ENCODE results near the gene SNRK. TPM values are rescaled to one million over a fixed set of nuclear protein-coding genes. Genes with fewer than 3 reads are reported as not detected.

The SNRK gene
- total and polyA plus RNA-seq, 2 of the 13 experiments (the other 11 are each of a cell fraction or from before 2014, with no cell fraction given): 11.4 to 16.1 TPM

GRCh38 chr3:43248973-43249372, 37.4 kb upstream of the SNRK start:
- peaks cover 0 to 18% of the 10 kb centered on the region in 2 experiments; a peak in 2 of 5 replicates for H3K27me3 ChIP-seq (ENCODE audit: control insufficient read depth in 1 of 2, insufficient read depth in 2 of 2, low read length in 2 of 2)
- H3K4me1 ChIP-seq (ENCODE audit: insufficient read depth, low read length): no peaks in the 10 kb centered on the region
- H3K4me2 ChIP-seq (ENCODE audit: low read depth, low read length): no peak overlapping the region
- no peaks in the 10 kb centered on the region for H3K9me3 ChIP-seq (ENCODE audit: low read length)
- no peak overlapping the region for H3K27ac ChIP-seq (ENCODE audit: extremely low read length, insufficient read depth, low read length)
- no peaks in the 10 kb centered on the region for H4K20me1 ChIP-seq (ENCODE audit: insufficient read depth, low read length)
- ChIA-PET CTCF (ENCODE audit: low intra/inter-chr PET ratio, low total read pairs) (no interaction called here), POLR2A (no interaction called here)
- in situ Hi-C loops (cut with HindIII; ENCODE audit: extremely low pct_ligation_motif_present, low pct_unique_long_range_greater_than_20kb): no loop called here
- H3K4me3 ChIP-seq (replicated peaks in 1 of 3; ENCODE audit: insufficient read depth in 1 of 3, low read depth in 2 of 3, low read length in 3 of 3): no peak overlapping the region
- H3K79me2 ChIP-seq (ENCODE audit: insufficient read depth, low read length): no peaks in the 10 kb centered on the region
- no peaks in the 10 kb centered on the region for H3K36me3 ChIP-seq (replicated peaks in 1 of 2; ENCODE audit: control insufficient read depth in 1 of 2, insufficient read depth in 2 of 2, low read length in 2 of 2)
- WGBS (ENCODE audit: low lambda C conversion rate): 50% methylated on average over 2 of the region's 2 CpGs
- no peak for FAIRE-seq
- intact Hi-C loops (cut with micrococcal nuclease; ENCODE audit: unreplicated experiment): no loop called here
- TF ChIP-seq MXD1 (CRISPR knock-in tag; IDR thresholded peaks at IDR 0.05) (no peak), SPEN (CRISPR knock-in tag; IDR thresholded peaks at IDR 0.05; ENCODE audit: low read depth) (no peak), ZNF839 (CRISPR knock-in tag; IDR thresholded peaks at IDR 0.05; ENCODE audit: borderline replicate concordance) (no peak), ZNF3 (CRISPR knock-in tag; IDR thresholded peaks at IDR 0.05) (no peak), ZBTB44 (CRISPR knock-in tag; IDR thresholded peaks at IDR 0.05) (no peak), TCF7L2 (IDR thresholded peaks at IDR 0.05; ENCODE audit: low read depth, low read length) (no peak), BCLAF1 (IDR thresholded peaks at IDR 0.05) (no peak)
- no peak for ATAC-seq
- DNase-seq (ENCODE audit: low spot score): no peak
- H2AFZ ChIP-seq (ENCODE audit: low read length): no peak overlapping the region
- no peak overlapping the region for H3K9ac ChIP-seq (ENCODE audit: insufficient read depth, low read depth, low read length)
- BruUV-seq (replicated peaks): no TSS peak

Data from HepG2 (cell line).